Kidney (tissue), 14 donors: Measurements from ENCODE around the gene DFFB. TPM values are rescaled to one million over a fixed set of nuclear protein-coding genes. Genes with fewer than 3 reads are reported as not detected.

Experiments used
- DNase-seq, 5 donors: peaks; one replicate each; pipeline ENCODE4 v3.0.0-alpha.2; 2013 to 2020
- FAIRE-seq: peaks from 2 replicates; lab custom pipeline; 2012; peaks lifted over from hg19 to GRCh38; lab: Jason Lieb, UNC
- H3K27ac ChIP-seq, 2 donors: one replicate each; pipeline ENCODE4 v1.7.0; 2013; ENCODE audit warnings: low read depth in 2 of 2, low read length in 2 of 2, inconsistent platforms in 1 of 2
- H3K27me3 ChIP-seq: one replicate; pipeline ENCODE4 v1.7.1; 2013; ENCODE audit warnings: low read length, inconsistent platforms; ENCODE audit not compliant: control insufficient read depth, insufficient read depth
- H3K36me3 ChIP-seq, 3 donors: one replicate each; pipeline versions ENCODE4 v1.7.0 to v1.7.1; 2013; ENCODE audit warnings: low read length in 3 of 3, control low read depth in 1 of 3, inconsistent platforms in 1 of 3; ENCODE audit not compliant: insufficient read depth in 3 of 3, control insufficient read depth in 2 of 3
- H3K4me1 ChIP-seq, 3 donors: one replicate each; pipeline versions ENCODE4 v1.7.0 to v1.7.1; 2013; ENCODE audit warnings: low read length in 3 of 3, inconsistent platforms in 1 of 3, low read depth in 1 of 3; ENCODE audit not compliant: control insufficient read depth in 2 of 3, insufficient read depth in 2 of 3
- H3K4me3 ChIP-seq, 3 donors: one replicate each; pipeline versions ENCODE4 v1.7.0 to v1.8.1; 2013; ENCODE audit warnings: low read length in 3 of 3, control low read depth in 1 of 3, inconsistent platforms in 1 of 3
- H3K9ac ChIP-seq, 3 donors: one replicate each; pipeline versions ENCODE4 v1.7.0 to v1.7.1; 2013; ENCODE audit warnings: low read length in 3 of 3, control low read depth in 1 of 3, inconsistent platforms in 1 of 3
- H3K9me3 ChIP-seq, 3 donors: one replicate each; pipeline versions ENCODE4 v1.7.0 to v1.7.1; 2013; ENCODE audit warnings: low read length in 3 of 3, control low read depth in 1 of 3, inconsistent platforms in 1 of 3; ENCODE audit not compliant: control insufficient read depth in 2 of 3, insufficient read depth in 1 of 3
- intact Hi-C: fragments of 100-400 bp; cut with DNase I; formaldehyde crosslinking; loops from one replicate; pipeline ENCODE4 v1.11.1; 2022
- polyA plus RNA-seq: library from polyadenylated mRNA; stranded (reverse); fragments of 350-450 nt; fragmentation: Illumina TruSeq; extraction: RNeasy Lipid Tissue Mini Kit (QIAGEN cat#74804); gene quantifications from one replicate; pipeline ENCODE4 v1.2.3, GENCODE V29; 2014; ENCODE audit warnings: low read depth, low replicate concordance; ENCODE audit not compliant: insufficient read depth
- total RNA-seq: library from RNA; stranded (reverse); fragmentation: NEBNext Ultra II Directional; extraction: Animal tissue kit (Norgen Biotek cat#: 25700); gene quantifications from one replicate; pipeline ENCODE4 v1.2.1, GENCODE V29; 2021
- TF ChIP-seq, protein P1 (sequence below): IDR thresholded peaks from 3 replicates; pipeline ENCODE4 v1.5.1; 2012; ENCODE audit warnings: mild to moderate bottlenecking, moderate library complexity, borderline replicate concordance; ENCODE audit not compliant: insufficient read depth; ENCODE audit errors: extremely low read depth
- donor health status: control.
- donor health status: control.
- donor health status: control.
- donor health status: control.
- donor health status: control.
- donor health status: DM: yes; HTN: yes; CAD: no.
- donor health status: Normal renal cell carcinoma (clear cell type).

The DFFB gene
- total and polyA plus RNA-seq, 2 donors from 2014 or later: 5.6 to 8.2 TPM

DNA sequence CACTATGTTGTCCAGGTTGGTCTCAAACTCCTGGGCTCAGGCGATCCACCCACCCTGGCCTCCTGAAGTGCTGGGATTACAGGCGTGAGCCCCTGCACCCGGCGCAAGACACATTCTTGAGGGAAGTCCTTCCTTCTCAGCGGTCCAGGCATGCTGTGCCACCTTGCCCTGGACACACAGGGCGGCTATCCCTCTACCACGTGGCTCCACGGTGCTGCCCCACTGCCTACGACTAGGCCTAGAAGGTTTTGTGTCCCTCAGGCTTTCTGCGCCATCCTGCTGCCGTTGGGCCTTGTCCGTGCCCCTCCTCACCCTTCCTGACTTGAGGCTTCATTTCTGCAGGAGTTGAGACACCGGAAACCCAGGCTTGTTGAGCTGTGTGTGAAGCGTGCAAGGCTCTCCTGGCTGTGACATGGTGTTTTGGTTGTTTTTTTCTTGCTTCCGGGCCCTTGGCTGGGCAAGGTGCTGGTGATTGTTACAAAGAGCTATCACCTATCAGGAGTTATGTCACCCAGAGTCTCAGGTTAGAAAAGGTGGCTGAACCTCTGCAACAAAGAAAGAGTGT, 28.9 kb downstream of the DFFB start:
- Histone ChIP-seq H3K9me3 (no peaks in the 10 kb centered on the region), H3K4me3 (no peak overlapping the region), H3K9ac (no peak overlapping the region), H3K36me3 (peaks cover 3 to 32% (median 20%) of the 10 kb centered on the region in 3 donors), H3K27me3 (no peaks in the 10 kb centered on the region), H3K4me1 (no peaks in the 10 kb centered on the region), H3K27ac (no peak overlapping the region)
- TF ChIP-seq, protein P1, sequence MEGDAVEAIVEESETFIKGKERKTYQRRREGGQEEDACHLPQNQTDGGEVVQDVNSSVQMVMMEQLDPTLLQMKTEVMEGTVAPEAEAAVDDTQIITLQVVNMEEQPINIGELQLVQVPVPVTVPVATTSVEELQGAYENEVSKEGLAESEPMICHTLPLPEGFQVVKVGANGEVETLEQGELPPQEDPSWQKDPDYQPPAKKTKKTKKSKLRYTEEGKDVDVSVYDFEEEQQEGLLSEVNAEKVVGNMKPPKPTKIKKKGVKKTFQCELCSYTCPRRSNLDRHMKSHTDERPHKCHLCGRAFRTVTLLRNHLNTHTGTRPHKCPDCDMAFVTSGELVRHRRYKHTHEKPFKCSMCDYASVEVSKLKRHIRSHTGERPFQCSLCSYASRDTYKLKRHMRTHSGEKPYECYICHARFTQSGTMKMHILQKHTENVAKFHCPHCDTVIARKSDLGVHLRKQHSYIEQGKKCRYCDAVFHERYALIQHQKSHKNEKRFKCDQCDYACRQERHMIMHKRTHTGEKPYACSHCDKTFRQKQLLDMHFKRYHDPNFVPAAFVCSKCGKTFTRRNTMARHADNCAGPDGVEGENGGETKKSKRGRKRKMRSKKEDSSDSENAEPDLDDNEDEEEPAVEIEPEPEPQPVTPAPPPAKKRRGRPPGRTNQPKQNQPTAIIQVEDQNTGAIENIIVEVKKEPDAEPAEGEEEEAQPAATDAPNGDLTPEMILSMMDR: no peak
- DNase-seq: peak in 1 of 5 donors; percentile 66
- intact Hi-C loops: no loop called here
- FAIRE-seq: no peak

DNA sequence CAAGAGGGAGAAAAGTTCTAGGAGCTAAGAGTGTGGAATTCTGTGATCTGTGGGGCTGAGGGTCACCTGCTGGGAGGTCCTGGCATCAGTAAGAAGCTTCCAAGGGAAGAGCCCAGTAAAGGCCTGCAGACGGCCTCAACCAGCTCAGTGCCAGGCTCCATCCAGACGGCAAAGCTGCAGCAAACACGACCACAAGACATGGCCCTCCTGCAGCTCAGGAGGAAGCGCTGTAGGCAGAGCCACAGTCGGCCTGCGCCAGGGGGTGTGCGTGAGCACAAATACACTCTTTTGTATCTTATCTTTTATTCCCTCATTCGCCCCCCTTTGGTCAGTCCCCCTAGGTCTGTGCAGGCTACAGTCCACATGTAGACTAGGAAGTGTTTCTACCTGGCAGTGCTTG, 29.4 kb downstream of the DFFB start:
- no peaks in the 10 kb centered on the region for H3K9me3 ChIP-seq
- H3K4me1 ChIP-seq: no peaks in the 10 kb centered on the region
- no peaks in the 10 kb centered on the region for H3K27me3 ChIP-seq
- no peak for FAIRE-seq
- intact Hi-C loops: no loop called here
- H3K9ac ChIP-seq: no peak overlapping the region
- peak in 1 of 5 donors; percentile 46 for DNase-seq
- H3K27ac ChIP-seq: no peak overlapping the region
- H3K4me3 ChIP-seq: no peak overlapping the region
- TF ChIP-seq, protein P1: no peak
- peaks cover 3 to 32% (median 20%) of the 10 kb centered on the region in 3 donors for H3K36me3 ChIP-seq

DNA sequence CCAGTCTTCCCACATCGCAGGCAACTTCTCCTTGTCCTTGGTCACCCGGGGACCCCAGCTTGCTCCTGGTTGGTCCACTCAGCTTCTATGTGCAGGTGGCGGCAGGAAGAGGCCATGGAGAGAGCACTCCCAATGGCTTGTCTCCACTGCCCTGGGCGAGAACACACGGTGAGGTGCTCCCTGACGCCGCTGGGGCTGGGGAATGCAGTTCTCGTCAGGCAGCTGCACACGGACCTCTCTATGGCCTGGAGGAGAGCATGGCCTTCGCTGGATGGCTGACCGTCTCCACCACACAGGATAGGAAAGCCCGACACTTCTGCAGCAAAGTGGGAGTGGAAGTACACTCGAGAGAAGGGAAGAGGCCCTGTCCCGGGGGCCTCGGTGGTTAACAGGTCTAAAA, 31.0 kb downstream of the DFFB start:
- no peak for FAIRE-seq
- DNase-seq: peak in 1 of 5 donors; percentile 43

More for the DNA sequence above, 31.0 kb downstream of the DFFB start:
- H3K4me3 ChIP-seq: no peak overlapping the region
- no peak overlapping the region for H3K9ac ChIP-seq
- no peaks in the 10 kb centered on the region for H3K27me3 ChIP-seq
- H3K4me1 ChIP-seq: no peaks in the 10 kb centered on the region
- TF ChIP-seq, protein P1: no peak
- intact Hi-C loops: no loop called here
- no peaks in the 10 kb centered on the region for H3K9me3 ChIP-seq
- H3K36me3 ChIP-seq: peaks cover 3 to 32% (median 20%) of the 10 kb centered on the region in 3 donors
- H3K27ac ChIP-seq: no peak overlapping the region
